HepG2 (cell line): ENCODE results near the gene FBXO9. TPM values are rescaled to one million over a fixed set of nuclear protein-coding genes. Genes with fewer than 3 reads are reported as not detected.

Experiments used
- BCL6 ChIP-seq: IDR thresholded peaks from 2 replicates; pipeline ENCODE4 v1.6.1; 2016; ENCODE audit warnings: missing genetic modification reagents, missing compliant biosample characterization
- EP300 ChIP-seq, 3 experiments: sonication (generic) in 1 of 3; formaldehyde crosslinking in 1 of 3; IDR thresholded peaks; 2 replicates each; pipeline versions ENCODE4 v1.5.1 to v1.6.1; 2011 to 2020; ENCODE audit warnings: low read depth in 2 of 3, low read length in 2 of 3, borderline replicate concordance in 1 of 3, improper control_type of control experiment in 1 of 3, mild to moderate bottlenecking in 1 of 3, missing genetic modification reagents in 1 of 3, moderate library complexity in 1 of 3
- ERF ChIP-seq: IDR thresholded peaks from 2 replicates; pipeline ENCODE4 v1.6.1; 2018; ENCODE audit warnings: missing biosample characterization, missing genetic modification reagents
- IKZF5 ChIP-seq: IDR thresholded peaks from 2 replicates; pipeline ENCODE4 v1.6.1; 2018; ENCODE audit warnings: missing genetic modification reagents, mild to moderate bottlenecking, missing compliant biosample characterization
- IRF2 ChIP-seq: IDR thresholded peaks from 2 replicates; pipeline ENCODE4 v1.6.1; 2018; ENCODE audit warnings: missing genetic modification reagents, missing compliant biosample characterization
- KLF9 ChIP-seq: IDR thresholded peaks from 2 replicates; pipeline ENCODE4 v1.6.1; 2016; ENCODE audit warnings: low read depth
- MAF1 ChIP-seq: sonication (generic); formaldehyde crosslinking; IDR thresholded peaks from 2 replicates; pipeline ENCODE4 v1.5.0; 2020; ENCODE audit warnings: missing genetic modification reagents, borderline replicate concordance
- MED8 ChIP-seq: sonication (generic); formaldehyde crosslinking; IDR thresholded peaks from 2 replicates; pipeline ENCODE4 v1.8.1; 2023; ENCODE audit warnings: mild to moderate bottlenecking, missing genetic modification reagents; ENCODE audit not compliant: insufficient replicate concordance
- MEF2D ChIP-seq: sonication (generic); formaldehyde crosslinking; IDR thresholded peaks from 2 replicates; pipeline ENCODE4 v1.5.1; 2020; ENCODE audit warnings: mild to moderate bottlenecking, missing genetic modification reagents
- NRL ChIP-seq: sonication (generic); formaldehyde crosslinking; IDR thresholded peaks from 2 replicates; pipeline ENCODE4 v1.5.0; 2020; ENCODE audit warnings: missing genetic modification reagents, mild to moderate bottlenecking, moderate library complexity, borderline replicate concordance
- RXRA ChIP-seq: sonication (generic); formaldehyde crosslinking; IDR thresholded peaks from 2 replicates; pipeline ENCODE4 v1.5.1; 2020; ENCODE audit warnings: missing genetic modification reagents
- RXRB ChIP-seq: IDR thresholded peaks from 2 replicates; pipeline ENCODE4 v1.6.1; 2016; ENCODE audit warnings: borderline replicate concordance, missing genetic modification reagents, missing compliant biosample characterization
- SNAI1 ChIP-seq: sonication (generic); formaldehyde crosslinking; IDR thresholded peaks from 2 replicates; pipeline ENCODE4 v1.5.0; 2020; ENCODE audit warnings: mild to moderate bottlenecking, missing genetic modification reagents, borderline replicate concordance
- SOX5 ChIP-seq: IDR thresholded peaks from 2 replicates; pipeline ENCODE4 v1.6.1; 2016; ENCODE audit warnings: borderline replicate concordance
- SSRP1 ChIP-seq: IDR thresholded peaks from 2 replicates; pipeline ENCODE4 v1.6.1; 2016; ENCODE audit warnings: control low read depth
- TFE3 ChIP-seq: IDR thresholded peaks from 2 replicates; pipeline ENCODE4 v1.6.1; 2016
- U2AF1 ChIP-seq: fragments of 200-400 bp; formaldehyde crosslinking; optimal IDR thresholded peaks from 2 replicates; pipeline ENCODE3; 2017; ENCODE audit warnings: mild to moderate bottlenecking, low read depth, low read length
- ZNF264 ChIP-seq: sonication (generic); formaldehyde crosslinking; IDR thresholded peaks from 2 replicates; pipeline ENCODE4 v1.4.0; 2020; ENCODE audit warnings: missing genetic modification reagents
- ZNF331 ChIP-seq: sonication (generic); formaldehyde crosslinking; IDR thresholded peaks from 2 replicates; pipeline ENCODE4 v1.4.0; 2020; ENCODE audit warnings: missing genetic modification reagents
- ZNF570 ChIP-seq: sonication (generic); formaldehyde crosslinking; IDR thresholded peaks from 2 replicates; pipeline ENCODE4 v1.4.0; 2020; ENCODE audit warnings: mild to moderate bottlenecking, missing genetic modification reagents, borderline replicate concordance
- ZNF792 ChIP-seq: IDR thresholded peaks from 2 replicates; pipeline ENCODE4 v1.6.1; 2016
- polyA plus RNA-seq, 8 experiments: library from polyadenylated mRNA; depleted of rRNA in 3 of 8; stranded (reverse) in 7 of 8; unstranded in 1 of 8; fragments of >200 nt; fragmentation: Illumina TruSeq in 4 of 8; extraction: Trizol in 4 of 8; gene quantifications; 2 replicates each; pipeline versions ENCODE4 v1.2.1 to v1.2.3, GENCODE V29; 2011 to 2016; ENCODE audit warnings: low read depth in 4 of 8, missing spikeins in 1 of 8, mixed read lengths in 1 of 8; ENCODE audit not compliant: insufficient read depth in 1 of 8
- total RNA-seq, 5 experiments: library from RNA; depleted of rRNA; stranded (reverse); fragments of >200 nt; fragmentation: Illumina TruSeq; extraction: Trizol; gene quantifications; 2 replicates each; pipeline ENCODE4 v1.2.3, GENCODE V29; 2016; ENCODE audit warnings: low read depth in 1 of 5
- TF ChIP-seq, protein P1 (sequence below): sonication (generic); formaldehyde crosslinking; conservative IDR thresholded peaks from 2 replicates; pipeline ENCODE4 v1.8.0; 2022; ENCODE audit warnings: mild to moderate bottlenecking, moderate library complexity, missing genetic modification reagents
- TF ChIP-seq, protein P2 (sequence below): sonication (generic); IDR thresholded peaks from 2 replicates; pipeline ENCODE4 v1.6.1; 2016; ENCODE audit warnings: low read depth, borderline replicate concordance

Gene FBXO9
- total and polyA plus RNA-seq, 2 of the 13 experiments (the other 11 are each of a cell fraction or from before 2014, with no cell fraction given), result 64.3 to 98.4 TPM

DNA sequence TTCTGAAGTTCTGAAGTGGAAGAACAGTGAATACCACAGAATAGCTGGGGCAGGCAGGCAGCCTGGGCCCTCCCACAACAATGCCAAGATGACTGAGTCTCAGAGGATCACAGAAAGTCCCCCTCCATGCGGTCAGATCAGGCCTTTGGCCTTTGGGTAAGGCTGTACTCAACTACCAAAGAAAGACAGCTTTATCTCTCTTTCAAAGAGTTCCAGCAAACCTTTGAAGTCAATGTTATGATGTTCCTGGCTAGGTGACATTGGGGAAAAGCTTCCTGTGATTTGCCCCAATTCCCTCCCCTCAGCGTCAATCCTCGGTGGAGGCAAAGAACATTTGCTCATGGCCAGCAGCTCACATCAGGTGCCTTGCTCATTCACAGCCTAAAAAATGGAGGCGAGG lies 10.7 kb upstream of the FBXO9 start (continued):
- TF ChIP-seq SNAI1 (CRISPR knock-in tag), result no peak
- TF ChIP-seq RXRA (CRISPR knock-in tag), result peak; percentile 55; the same call in 1 of the 2 replicates
- TF ChIP-seq U2AF1, result no peak
- no peak for TF ChIP-seq MAF1 (CRISPR knock-in tag)
- peak; percentile 53; the same call in 1 of the 2 replicates for TF ChIP-seq IKZF5 (CRISPR knock-in tag)
- TF ChIP-seq ZNF792, result 0 out of 2 replicates have a peak, but pooled peaks have one; percentile 51
- TF ChIP-seq KLF9 (CRISPR knock-in tag), result no peak
- TF ChIP-seq IRF2, result peak; percentile 56; the same call in 1 of the 2 replicates
- peak; percentile 54; the same call in 1 of the 2 replicates for TF ChIP-seq TFE3 (CRISPR knock-in tag)
- no peak for TF ChIP-seq SSRP1 (CRISPR knock-in tag)
- no peak for TF ChIP-seq ZNF264 (CRISPR knock-in tag)
- TF ChIP-seq, protein P1, sequence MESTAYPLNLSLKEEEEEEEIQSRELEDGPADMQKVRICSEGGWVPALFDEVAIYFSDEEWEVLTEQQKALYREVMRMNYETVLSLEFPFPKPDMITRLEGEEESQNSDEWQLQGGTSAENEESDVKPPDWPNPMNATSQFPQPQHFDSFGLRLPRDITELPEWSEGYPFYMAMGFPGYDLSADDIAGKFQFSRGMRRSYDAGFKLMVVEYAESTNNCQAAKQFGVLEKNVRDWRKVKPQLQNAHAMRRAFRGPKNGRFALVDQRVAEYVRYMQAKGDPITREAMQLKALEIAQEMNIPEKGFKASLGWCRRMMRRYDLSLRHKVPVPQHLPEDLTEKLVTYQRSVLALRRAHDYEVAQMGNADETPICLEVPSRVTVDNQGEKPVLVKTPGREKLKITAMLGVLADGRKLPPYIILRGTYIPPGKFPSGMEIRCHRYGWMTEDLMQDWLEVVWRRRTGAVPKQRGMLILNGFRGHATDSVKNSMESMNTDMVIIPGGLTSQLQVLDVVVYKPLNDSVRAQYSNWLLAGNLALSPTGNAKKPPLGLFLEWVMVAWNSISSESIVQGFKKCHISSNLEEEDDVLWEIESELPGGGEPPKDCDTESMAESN (CRISPR knock-in tag), result no peak
- peak; percentile 86; the same call in 1 of the 2 replicates for TF ChIP-seq SOX5 (CRISPR knock-in tag)
- peak; percentile 75 for TF ChIP-seq ERF (CRISPR knock-in tag)
- peak; percentile 21 for TF ChIP-seq MED8 (CRISPR knock-in tag)
- TF ChIP-seq, protein P2, sequence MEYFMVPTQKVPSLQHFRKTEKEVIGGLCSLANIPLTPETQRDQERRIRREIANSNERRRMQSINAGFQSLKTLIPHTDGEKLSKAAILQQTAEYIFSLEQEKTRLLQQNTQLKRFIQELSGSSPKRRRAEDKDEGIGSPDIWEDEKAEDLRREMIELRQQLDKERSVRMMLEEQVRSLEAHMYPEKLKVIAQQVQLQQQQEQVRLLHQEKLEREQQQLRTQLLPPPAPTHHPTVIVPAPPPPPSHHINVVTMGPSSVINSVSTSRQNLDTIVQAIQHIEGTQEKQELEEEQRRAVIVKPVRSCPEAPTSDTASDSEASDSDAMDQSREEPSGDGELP, result no peak
- TF ChIP-seq ZNF331 (CRISPR knock-in tag), result peak; percentile 70
- no peak for TF ChIP-seq MEF2D (CRISPR knock-in tag)
- no peak for TF ChIP-seq NRL (CRISPR knock-in tag)
- TF ChIP-seq RXRB (CRISPR knock-in tag), result peak; percentile 79; the same call in 1 of the 2 replicates
- TF ChIP-seq EP300 (IDR thresholded peaks at IDR 0.05; ENCODE audit: low read depth in 2 of 2, low read length in 2 of 2), result peak in 1 of 2 experiments; percentile 77; a peak in 2 of 4 replicates
- peak; percentile 74; the same call in 1 of the 2 replicates for TF ChIP-seq EP300 (CRISPR knock-in tag; IDR thresholded peaks at IDR 0.05; ENCODE audit: borderline replicate concordance)
- TF ChIP-seq BCL6 (CRISPR knock-in tag), result peak; percentile 74
- no peak for TF ChIP-seq ZNF570
